Spleen (tissue), 11 donors: Measurements from ENCODE around the gene NINJ1. TPM values are rescaled to one million over a fixed set of nuclear protein-coding genes. Genes with fewer than 3 reads are reported as not detected.
A peak's percentile ranks its signal among the peaks of the same experiment; 100 is the strongest.
"Not testable (repeated sequence)": the region's sequence is repeated elsewhere in the genome, so short reads cannot be mapped to it uniquely, and the experiment has no call there.

Experiments
- DNase-seq: peaks from one replicate; pipeline ENCODE4 v3.0.0-alpha.2; 2020
- H3K27ac ChIP-seq, 8 donors: fragments of 200-600 bp; sonication (generic) in 7 of 8; 1 replicate in 4 of 8; 2 replicates in 4 of 8; pipeline versions ENCODE4 v1.5.0 to v1.8.0; 2016 to 2021; ENCODE audit warnings: inconsistent platforms in 4 of 8, mild to moderate bottlenecking in 4 of 8, moderate library complexity in 1 of 8
- H3K27me3 ChIP-seq, 7 donors: fragments of 200-600 bp; sonication (generic) in 6 of 7; replicated peaks in 1 of 7; 1 replicate in 4 of 7; 2 replicates in 3 of 7; pipeline versions ENCODE4 v1.5.0 to v1.8.0; 2016 to 2021; ENCODE audit warnings: inconsistent platforms in 3 of 7, mild to moderate bottlenecking in 1 of 7
- H3K36me3 ChIP-seq, 6 donors: fragments of 200-600 bp; sonication (generic) in 5 of 6; 1 replicate in 4 of 6; 2 replicates in 2 of 6; pipeline versions ENCODE4 v1.5.0 to v1.8.0; 2016 to 2021; ENCODE audit warnings: inconsistent platforms in 2 of 6
- H3K4me1 ChIP-seq, 6 donors: fragments of 200-600 bp; sonication (generic) in 5 of 6; 1 replicate in 3 of 6; 2 replicates in 3 of 6; pipeline versions ENCODE4 v1.5.0 to v1.8.0; 2016 to 2021; ENCODE audit warnings: inconsistent platforms in 3 of 6
- H3K4me3 ChIP-seq, 8 donors: fragments of 200-600 bp; sonication (generic) in 7 of 8; 1 replicate in 4 of 8; 2 replicates in 4 of 8; pipeline versions ENCODE4 v1.5.0 to v1.8.0; 2016 to 2021; ENCODE audit warnings: inconsistent platforms in 4 of 8, mild to moderate bottlenecking in 4 of 8, moderate library complexity in 2 of 8
- H3K9me3 ChIP-seq, 8 donors: fragments of 200-600 bp; sonication (generic) in 7 of 8; 1 replicate in 4 of 8; 2 replicates in 4 of 8; pipeline versions ENCODE4 v1.5.0 to v1.8.0; 2016 to 2021; ENCODE audit warnings: inconsistent platforms in 4 of 8
- POLR2A ChIP-seq, 3 donors: fragments of 450-650 bp; IDR thresholded peaks; one replicate each; pipeline ENCODE4 v1.5.1; 2017; ENCODE audit warnings: antibody characterized with exemption in 3 of 3, mild to moderate bottlenecking in 1 of 3
- POLR2AphosphoS5 ChIP-seq, 3 donors: sonication (generic); formaldehyde crosslinking; IDR thresholded peaks; one replicate each; pipeline ENCODE4 v1.5.1; 2017; ENCODE audit warnings: antibody characterized with exemption in 3 of 3
- WGBS, 5 donors: extraction: QIAGEN DNeasy Blood & Tissue Kit in 3 of 5; methylation state at CpG; one replicate each; pipeline versions ENCODE4 v1.1.5 to v1.1.7; 2013 to 2018; 5-methylcytosine and 5-hydroxymethylcytosine counted together
- intact Hi-C: fragments of 100-400 bp; cut with DNase I; formaldehyde crosslinking; loops from one replicate; pipeline ENCODE4 v1.15.0; 2023; ENCODE audit warnings: low total_unique reads
- polyA plus RNA-seq, 3 donors: library from polyadenylated mRNA; stranded (reverse); fragments of 200-250 nt; gene quantifications; one replicate each; pipeline ENCODE4 v1.2.1, GENCODE V29; 2013
- total RNA-seq, 7 donors: library from RNA; depleted of rRNA in 3 of 7; stranded (reverse); fragments of >200 nt in 3 of 7; fragmentation: NEBNext Ultra II Directional in 4 of 7; extraction: Animal tissue kit (Norgen Biotek cat#: 25700) in 4 of 7; gene quantifications; one replicate each; pipeline versions ENCODE4 v1.1.0 to v1.2.1, GENCODE V29; 2016 to 2021
- TF ChIP-seq, protein P1 (sequence below), 11 experiments: fragments of 200-600 bp in 7 of 11; fragments of 450-650 bp in 4 of 11; sonication (generic) in 4 of 11; IDR thresholded peaks in 8 of 11; conservative IDR thresholded peaks in 3 of 11; 1 replicate in 7 of 11; 2 replicates in 4 of 11; pipeline versions ENCODE4 v1.4.0 to v1.8.0; 2016 to 2021; ENCODE audit warnings: antibody characterized with exemption in 11 of 11, inconsistent platforms in 4 of 11, mild to moderate bottlenecking in 1 of 11
- donor health status: healthy with polysubstance abuse.
- donor health status: DM: no; HTN: no; CAD: no; lungs with moderate emphysema.
- donor health status: DM: no; HTN: no; CAD: no.
- donor health status: Bipolar disorder and iron deficiency.
- donor health status: healthy.
- donor health status: DM: no; HTN: no; CAD: no.
- donor health status: DM: yes; HTN: yes; CAD: no.

The NINJ1 gene
- total and polyA plus RNA-seq, 10 donors, result 26.5 to 142 (median 104) TPM

DNA sequence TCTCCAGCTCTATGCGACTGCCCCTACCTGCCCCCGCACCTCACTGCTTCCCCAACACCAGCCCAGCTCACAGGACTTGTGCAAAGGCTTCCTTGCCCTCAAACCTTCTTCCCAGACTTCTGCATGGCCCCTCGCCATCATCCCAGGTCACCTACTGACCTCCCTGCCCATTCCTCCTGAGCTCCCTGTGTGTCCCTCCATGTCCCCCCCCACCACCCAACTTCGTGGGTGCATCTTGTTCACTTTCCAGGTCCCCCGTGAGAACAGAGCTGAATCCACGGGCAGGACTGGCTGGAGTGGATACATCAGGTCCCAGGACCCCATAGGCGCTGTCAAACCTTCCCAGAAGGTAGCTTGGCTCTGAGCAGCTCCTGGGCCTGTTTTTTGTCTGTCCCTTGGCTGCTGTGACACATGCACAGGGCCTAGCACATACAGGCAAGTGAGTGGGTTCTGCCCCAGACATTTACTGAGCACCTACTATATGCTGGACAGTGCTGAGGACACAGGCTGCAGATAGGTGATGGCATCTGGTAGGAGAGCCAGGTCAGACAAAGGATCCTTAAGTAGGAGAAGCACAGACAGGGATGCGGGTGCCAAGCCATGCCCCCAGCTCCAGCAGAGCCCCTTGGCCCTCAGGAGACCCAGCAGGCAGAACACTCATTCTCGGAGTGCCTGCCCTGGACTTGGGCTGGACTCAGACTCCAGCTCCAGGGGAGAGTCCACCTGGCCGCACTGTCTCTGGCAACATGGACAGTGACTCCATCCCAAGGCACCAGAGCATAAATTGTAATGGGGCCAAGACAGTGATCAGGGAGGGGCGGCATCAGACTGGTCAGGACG is 15.0 kb downstream of the NINJ1 start:
- H3K4me3 ChIP-seq, result peak overlapping the region in 1 of 8 donors; percentile 55
- peak overlapping the region; percentile 50 to 96 (median 88) for H3K27ac ChIP-seq
- TF ChIP-seq POLR2A (IDR thresholded peaks at IDR 0.05) (no peak), POLR2AphosphoS5 (IDR thresholded peaks at IDR 0.05) (no peak)
- TF ChIP-seq, protein P1, sequence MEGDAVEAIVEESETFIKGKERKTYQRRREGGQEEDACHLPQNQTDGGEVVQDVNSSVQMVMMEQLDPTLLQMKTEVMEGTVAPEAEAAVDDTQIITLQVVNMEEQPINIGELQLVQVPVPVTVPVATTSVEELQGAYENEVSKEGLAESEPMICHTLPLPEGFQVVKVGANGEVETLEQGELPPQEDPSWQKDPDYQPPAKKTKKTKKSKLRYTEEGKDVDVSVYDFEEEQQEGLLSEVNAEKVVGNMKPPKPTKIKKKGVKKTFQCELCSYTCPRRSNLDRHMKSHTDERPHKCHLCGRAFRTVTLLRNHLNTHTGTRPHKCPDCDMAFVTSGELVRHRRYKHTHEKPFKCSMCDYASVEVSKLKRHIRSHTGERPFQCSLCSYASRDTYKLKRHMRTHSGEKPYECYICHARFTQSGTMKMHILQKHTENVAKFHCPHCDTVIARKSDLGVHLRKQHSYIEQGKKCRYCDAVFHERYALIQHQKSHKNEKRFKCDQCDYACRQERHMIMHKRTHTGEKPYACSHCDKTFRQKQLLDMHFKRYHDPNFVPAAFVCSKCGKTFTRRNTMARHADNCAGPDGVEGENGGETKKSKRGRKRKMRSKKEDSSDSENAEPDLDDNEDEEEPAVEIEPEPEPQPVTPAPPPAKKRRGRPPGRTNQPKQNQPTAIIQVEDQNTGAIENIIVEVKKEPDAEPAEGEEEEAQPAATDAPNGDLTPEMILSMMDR (IDR thresholded peaks at IDR 0.05 in 8 of 11, conservative IDR thresholded peaks at IDR 0.05 in 3 of 11), result no peak
- WGBS, 5 donors, result 83 to 95% (median 89%) methylated on average over 9 to 12 of the region's 12 CpGs
- peaks cover 15 to 98% (median 58%) of the 10 kb centered on the region in 6 donors for H3K4me1 ChIP-seq
- H3K27me3 ChIP-seq, result no peaks in the 10 kb centered on the region
- intact Hi-C loops, result no loop called here
- H3K36me3 ChIP-seq, result peaks cover 0 to 47% (median 23%) of the 10 kb centered on the region in 6 donors
- peak; percentile 76 for DNase-seq
- H3K9me3 ChIP-seq, result no peaks in the 10 kb centered on the region

DNA sequence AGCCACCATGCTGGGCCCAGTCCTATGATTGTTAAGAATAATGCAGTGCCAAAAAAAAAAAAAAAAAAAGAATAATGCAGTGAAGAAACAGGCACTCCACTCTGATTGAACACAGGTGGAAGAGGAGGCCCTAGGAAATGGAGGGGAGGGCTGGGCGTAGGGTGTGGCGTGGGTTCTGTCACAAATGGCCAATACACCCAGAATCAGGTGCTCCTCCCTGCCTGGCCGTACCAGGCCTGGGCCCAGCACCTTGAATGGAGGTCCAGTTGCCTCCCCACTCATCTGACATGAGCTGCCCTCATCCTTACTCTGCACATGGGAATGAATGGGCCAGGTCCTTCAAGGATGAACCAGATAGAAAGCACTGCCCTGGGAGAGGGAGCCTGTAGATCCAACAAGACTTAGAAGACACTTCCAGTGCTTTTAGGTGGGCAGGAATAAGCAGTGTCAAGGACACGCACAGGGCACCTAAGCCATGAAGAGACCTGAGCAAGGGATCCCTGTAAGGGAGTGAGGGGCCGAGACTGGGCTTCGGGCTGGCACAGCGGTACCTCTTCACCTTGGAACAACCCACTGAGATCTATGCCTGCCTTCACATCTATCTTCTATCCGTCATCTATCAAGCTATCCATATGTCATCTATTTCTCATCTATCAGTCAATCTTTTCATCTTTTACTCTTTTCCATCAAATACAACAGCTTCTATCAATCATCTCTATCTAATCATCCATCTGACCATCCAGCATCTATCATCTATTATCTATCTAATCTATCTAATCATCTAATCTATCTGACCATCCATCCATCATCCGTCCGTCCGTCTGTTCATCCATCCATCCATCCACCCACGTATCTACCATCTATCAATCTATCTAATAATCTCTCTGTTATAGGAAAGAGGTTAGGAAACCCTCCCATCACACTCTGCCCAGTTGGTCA is 15.9 kb downstream of the NINJ1 start:
- Histone ChIP-seq H3K36me3 (peaks cover 0 to 47% (median 17%) of the 10 kb centered on the region in 6 donors), H3K27me3 (no peaks in the 10 kb centered on the region), H3K9me3 (no peaks in the 10 kb centered on the region), H3K27ac (peak overlapping the region in 6 of 8 donors; percentile 3 to 96 (median 90)), H3K4me1 (peaks cover 15 to 98% (median 59%) of the 10 kb centered on the region in 6 donors), H3K4me3 (peak overlapping the region in 1 of 8 donors; percentile 55)
- DNase-seq, result peak; percentile 67
- 94 to 98% (median 95%) methylated on average over 12 of the region's 12 CpGs for WGBS, 5 donors
- TF ChIP-seq POLR2AphosphoS5 (IDR thresholded peaks at IDR 0.05) (peak in 1 of 3 donors; percentile 33), POLR2A (IDR thresholded peaks at IDR 0.05) (no peak)
- TF ChIP-seq, protein P1 (IDR thresholded peaks at IDR 0.05 in 8 of 11, conservative IDR thresholded peaks at IDR 0.05 in 3 of 11), result no peak
- intact Hi-C loops, result no loop called here

DNA sequence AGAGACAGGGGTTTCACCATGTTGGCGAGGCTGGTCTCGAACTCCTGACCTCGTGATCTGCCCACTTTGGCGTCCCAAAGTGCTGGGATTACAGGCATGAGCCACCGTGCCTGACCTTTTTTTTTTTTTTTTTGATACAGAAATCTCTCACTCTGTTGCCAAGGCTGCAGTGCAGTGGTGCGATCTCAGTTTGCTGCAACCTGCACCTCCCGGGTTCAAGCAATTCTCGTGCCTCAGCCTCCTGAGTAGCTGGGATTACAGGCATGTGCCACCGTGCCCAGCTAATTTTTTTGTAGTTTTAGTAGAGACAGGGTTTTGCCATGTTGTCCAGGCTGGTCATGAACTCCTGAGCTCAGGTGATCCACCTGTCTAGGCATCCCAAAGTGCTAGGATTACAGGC is 16.5 kb downstream of the NINJ1 start:
- Histone ChIP-seq H3K36me3 (peaks cover 0 to 47% (median 13%) of the 10 kb centered on the region in 6 donors), H3K4me1 (peaks cover 18 to 98% (median 62%) of the 10 kb centered on the region in 6 donors), H3K27ac (peak overlapping the region in 6 of 8 donors; percentile 3 to 96 (median 66))
- H3K27me3 ChIP-seq, intact Hi-C loops, H3K9me3 ChIP-seq, H3K4me3 ChIP-seq: not testable (repeated sequence)
- DNase-seq, result peak; percentile 44
- WGBS, 5 donors, result 86 to 93% (median 90%) methylated on average over 8 to 9 of the region's 9 CpGs

DNA sequence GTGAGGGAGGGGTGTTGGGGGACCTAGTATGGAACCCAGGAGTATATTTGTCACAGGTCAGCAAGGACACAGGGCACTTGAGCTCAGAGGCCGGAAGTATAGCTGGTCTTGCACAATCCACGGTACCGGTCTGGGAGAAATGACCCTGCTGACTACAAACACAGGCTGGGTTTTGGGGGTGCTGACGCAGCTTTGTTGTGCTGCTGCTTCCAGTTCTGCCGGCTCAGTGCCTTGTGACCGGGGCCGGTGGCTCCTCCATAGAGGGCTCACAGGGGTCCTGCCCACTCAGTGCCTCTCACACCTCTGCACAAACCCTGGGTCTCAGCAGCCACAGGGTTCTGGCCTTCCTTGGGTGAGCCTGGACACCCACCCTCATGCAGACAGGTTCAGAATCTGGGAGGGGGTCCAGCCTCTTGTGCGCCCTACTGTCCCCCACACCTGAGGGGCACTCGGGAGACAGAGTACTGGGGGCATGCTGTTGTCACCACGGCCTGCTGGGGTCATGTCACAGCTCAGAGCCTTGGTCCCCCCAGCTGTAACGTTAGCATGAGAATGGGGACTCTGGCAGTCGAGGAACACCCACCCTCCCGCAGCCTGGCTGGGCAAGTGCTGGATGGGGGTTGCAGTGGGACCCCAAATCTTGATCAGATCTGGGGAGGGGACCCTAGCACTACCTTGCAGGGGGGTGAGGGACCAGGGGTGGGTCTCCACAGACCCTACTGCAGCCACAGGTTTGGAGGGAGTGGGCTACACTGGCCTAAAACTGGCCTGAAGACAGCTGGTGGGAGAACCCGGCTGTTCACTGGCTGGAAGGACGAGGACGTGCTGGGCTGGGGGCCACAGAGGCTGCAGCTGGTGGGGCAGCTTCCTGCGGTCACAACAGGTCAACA is 17.7 kb downstream of the NINJ1 start:
- Histone ChIP-seq H3K9me3 (no peaks in the 10 kb centered on the region), H3K4me1 (peaks cover 18 to 98% (median 63%) of the 10 kb centered on the region in 6 donors), H3K4me3 (peak overlapping the region in 1 of 8 donors; percentile 60), H3K27me3 (no peaks in the 10 kb centered on the region), H3K27ac (peak overlapping the region in 7 of 8 donors; percentile 82 to 96 (median 90)), H3K36me3 (peaks cover 0 to 47% (median 5%) of the 10 kb centered on the region in 6 donors)
- peak; percentile 93 for DNase-seq
- intact Hi-C loops, result no loop called here
- WGBS, 5 donors, result 32 to 72% (median 48%) methylated on average over 11 to 17 of the region's 17 CpGs
- peak; percentile 79 to 89 (median 81) for TF ChIP-seq POLR2AphosphoS5 (IDR thresholded peaks at IDR 0.05)
- TF ChIP-seq, protein P1 (IDR thresholded peaks at IDR 0.05 in 8 of 11, conservative IDR thresholded peaks at IDR 0.05 in 3 of 11), result no peak
